ENCODE results near the gene SMAD7.
A peak's percentile ranks its signal among the peaks of the same experiment; 100 is the strongest.

Gene SMAD7, protein sequence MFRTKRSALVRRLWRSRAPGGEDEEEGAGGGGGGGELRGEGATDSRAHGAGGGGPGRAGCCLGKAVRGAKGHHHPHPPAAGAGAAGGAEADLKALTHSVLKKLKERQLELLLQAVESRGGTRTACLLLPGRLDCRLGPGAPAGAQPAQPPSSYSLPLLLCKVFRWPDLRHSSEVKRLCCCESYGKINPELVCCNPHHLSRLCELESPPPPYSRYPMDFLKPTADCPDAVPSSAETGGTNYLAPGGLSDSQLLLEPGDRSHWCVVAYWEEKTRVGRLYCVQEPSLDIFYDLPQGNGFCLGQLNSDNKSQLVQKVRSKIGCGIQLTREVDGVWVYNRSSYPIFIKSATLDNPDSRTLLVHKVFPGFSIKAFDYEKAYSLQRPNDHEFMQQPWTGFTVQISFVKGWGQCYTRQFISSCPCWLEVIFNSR

DNA sequence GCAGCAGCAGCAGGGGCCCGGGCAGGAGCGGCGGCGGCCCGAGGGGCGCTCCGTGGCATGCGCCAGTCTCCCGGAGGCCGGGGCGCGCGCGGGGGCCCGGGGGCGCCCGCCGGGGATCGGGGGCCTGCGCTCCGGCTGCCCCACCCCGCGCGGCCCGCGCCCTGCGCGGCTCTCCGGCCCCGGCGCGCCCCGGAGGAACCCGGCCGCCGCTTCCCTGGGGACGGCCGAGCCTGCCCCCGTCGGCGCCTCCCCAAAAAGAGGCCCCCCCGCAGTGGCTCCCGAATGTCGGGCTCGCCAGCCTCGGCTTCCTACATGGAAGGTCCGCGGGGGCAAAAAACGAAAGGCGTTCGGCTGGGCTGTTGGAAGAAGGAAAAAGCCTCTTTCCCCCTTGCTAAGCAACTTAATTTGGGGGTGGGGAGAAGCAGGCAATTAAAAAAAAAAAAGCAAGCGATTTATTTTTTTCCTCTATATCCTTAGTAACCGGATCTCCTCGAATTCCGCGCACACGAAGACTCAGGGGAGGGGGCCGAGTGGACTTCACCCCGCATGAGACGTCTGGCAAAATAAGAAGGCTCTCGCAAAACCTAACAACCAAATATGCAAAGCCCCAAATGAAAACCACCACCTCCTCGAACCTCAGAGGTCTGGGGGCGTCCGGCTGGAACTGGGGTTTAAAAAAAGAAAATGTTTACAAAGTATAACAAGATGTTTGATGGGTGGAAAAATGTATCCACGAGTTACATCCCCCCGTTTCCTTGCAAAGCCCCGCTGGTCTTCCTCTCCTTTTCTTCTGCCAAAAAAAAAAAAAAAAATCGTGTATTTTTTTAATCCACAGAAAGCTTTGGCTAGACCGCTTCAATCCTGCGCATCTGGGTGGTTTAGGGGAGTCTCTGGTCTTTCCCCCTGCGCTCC, at the start of gene SMAD7:
SMAD7 (minus strand) TSS at position 430 of the 912 bp plus-strand sequence. CDS start 541 bp downstream, outside the sequence.
- Mint-ChIP-seq H3K9me3 (no peaks in the 10 kb centered on the region), H3K27ac (peak within 1 kb of the TSS; percentile 99), H3K27me3 (peaks cover 1% of the 10 kb centered on the region), H3K4me1 (ENCODE audit: low read depth) (peaks cover 33% of the 10 kb centered on the region), H3K4me3 (peak within 1 kb of the TSS; percentile 98), H3K36me3 (ENCODE audit: low read depth) (peaks cover 55% of the 10 kb centered on the region)
- intact Hi-C loops (cut with micrococcal nuclease): loop anchor here (5.0 kb wide), 3 partner anchors 42 to 173 kb away; no protein-coding TSS in a partner anchor

GRCh38 chr18:48999569-48999968, 48.8 kb upstream of the SMAD7 start:
- H3K27ac Mint-ChIP-seq: no peak overlapping the region
- no peak overlapping the region for H3K4me3 Mint-ChIP-seq
- H3K27me3 Mint-ChIP-seq: peaks cover 11% of the 10 kb centered on the region
- H3K4me1 Mint-ChIP-seq (ENCODE audit: low read depth): peaks cover 54% of the 10 kb centered on the region
- intact Hi-C loops (cut with micrococcal nuclease): no loop called here
- H3K36me3 Mint-ChIP-seq (ENCODE audit: low read depth): no peaks in the 10 kb centered on the region
- no peaks in the 10 kb centered on the region for H3K9me3 Mint-ChIP-seq

- peaks cover 62% of the 10 kb centered on the region for H3K4me1 Mint-ChIP-seq (ENCODE audit: low read depth)
- H3K9me3 Mint-ChIP-seq: no peaks in the 10 kb centered on the region
- no peaks in the 10 kb centered on the region for H3K36me3 Mint-ChIP-seq (ENCODE audit: low read depth)
- peaks cover 5% of the 10 kb centered on the region for H3K27me3 Mint-ChIP-seq
- H3K4me3 Mint-ChIP-seq: no peak overlapping the region
- intact Hi-C loops (cut with micrococcal nuclease): no loop called here
- H3K27ac Mint-ChIP-seq: peak overlapping the region; percentile 79
Measured at GRCh38 chr18:48997985-48998831, 47.4 kb upstream of the SMAD7 start.

GRCh38 chr18:48997681-48997984, 46.9 kb upstream of the SMAD7 start:
- no peaks in the 10 kb centered on the region for H3K36me3 Mint-ChIP-seq (ENCODE audit: low read depth)
- no peak overlapping the region for H3K4me3 Mint-ChIP-seq
- intact Hi-C loops (cut with micrococcal nuclease): no loop called here
- H3K9me3 Mint-ChIP-seq: no peaks in the 10 kb centered on the region
- peaks cover 66% of the 10 kb centered on the region for H3K4me1 Mint-ChIP-seq (ENCODE audit: low read depth)
- H3K27me3 Mint-ChIP-seq: peaks cover 5% of the 10 kb centered on the region
- H3K27ac Mint-ChIP-seq: peak overlapping the region; percentile 79

GRCh38 chr18:48996901-48997463, 46.2 kb upstream of the SMAD7 start:
- Mint-ChIP-seq H3K9me3 (no peaks in the 10 kb centered on the region), H3K4me1 (ENCODE audit: low read depth) (peaks cover 72% of the 10 kb centered on the region), H3K27me3 (peaks cover 4% of the 10 kb centered on the region), H3K4me3 (no peak overlapping the region), H3K27ac (peak overlapping the region; percentile 79), H3K36me3 (ENCODE audit: low read depth) (no peaks in the 10 kb centered on the region)
- intact Hi-C loops (cut with micrococcal nuclease): no loop called here

GRCh38 chr18:48996041-48996440, 45.3 kb upstream of the SMAD7 start:
- Mint-ChIP-seq H3K4me3 (no peak overlapping the region), H3K27ac (no peak overlapping the region), H3K27me3 (no peaks in the 10 kb centered on the region), H3K9me3 (no peaks in the 10 kb centered on the region), H3K4me1 (ENCODE audit: low read depth) (peaks cover 76% of the 10 kb centered on the region), H3K36me3 (ENCODE audit: low read depth) (no peaks in the 10 kb centered on the region)
- intact Hi-C loops (cut with micrococcal nuclease): no loop called here

DNA sequence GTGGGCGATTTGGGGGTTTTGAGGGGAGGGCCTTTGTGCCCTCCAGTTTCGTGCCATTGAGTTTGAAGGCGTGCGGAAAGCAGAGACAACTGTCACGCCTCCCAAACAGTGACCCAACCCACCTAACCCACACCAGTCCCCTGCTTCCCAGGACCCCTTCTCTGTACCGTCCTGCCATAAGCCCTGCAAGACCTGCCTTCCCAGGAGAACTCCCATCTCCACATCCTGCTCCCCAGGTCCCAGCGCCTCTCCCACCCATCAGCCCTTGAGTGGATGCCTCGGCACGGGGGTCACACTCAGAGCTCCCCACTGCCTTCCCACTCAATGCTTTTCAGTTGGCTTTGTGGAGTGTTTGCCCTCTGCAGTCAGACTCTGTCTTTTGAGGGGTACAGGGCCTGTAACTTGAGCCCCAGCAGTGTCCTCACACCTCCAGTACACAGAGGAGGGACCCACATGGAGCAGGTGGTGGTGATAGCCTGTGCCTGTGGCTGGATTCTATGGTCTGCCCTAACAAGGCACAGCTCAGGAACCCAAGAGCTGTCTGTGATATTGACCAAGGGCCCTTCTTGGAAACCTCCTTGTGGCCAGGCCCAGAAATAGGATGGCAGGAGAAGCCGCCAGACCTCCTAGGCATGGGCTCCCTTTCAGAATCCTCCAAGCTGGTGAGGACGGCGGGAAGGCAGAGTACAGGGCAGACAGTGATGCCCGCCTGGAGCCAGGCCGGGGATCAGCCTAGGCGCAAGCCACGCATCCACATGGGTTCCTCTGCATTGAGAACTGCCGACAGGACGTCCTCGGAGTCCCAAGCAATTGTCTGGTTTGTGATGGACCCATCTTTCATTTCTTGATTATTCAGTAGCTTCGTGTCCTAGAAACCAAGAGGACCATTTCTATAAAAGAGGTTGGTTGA, 44.4 kb upstream of the SMAD7 start:
- peaks cover 85% of the 10 kb centered on the region for H3K4me1 Mint-ChIP-seq (ENCODE audit: low read depth)
- no peaks in the 10 kb centered on the region for H3K9me3 Mint-ChIP-seq
- H3K27me3 Mint-ChIP-seq: no peaks in the 10 kb centered on the region
- H3K4me3 Mint-ChIP-seq: no peak overlapping the region
- H3K36me3 Mint-ChIP-seq (ENCODE audit: low read depth): no peaks in the 10 kb centered on the region
- intact Hi-C loops (cut with micrococcal nuclease): loop anchor here (5.0 kb wide), 1 partner anchor 43 kb away; the partner anchor contains the start of gene SMAD7
- peak overlapping the region; percentile 65 for H3K27ac Mint-ChIP-seq

DNA sequence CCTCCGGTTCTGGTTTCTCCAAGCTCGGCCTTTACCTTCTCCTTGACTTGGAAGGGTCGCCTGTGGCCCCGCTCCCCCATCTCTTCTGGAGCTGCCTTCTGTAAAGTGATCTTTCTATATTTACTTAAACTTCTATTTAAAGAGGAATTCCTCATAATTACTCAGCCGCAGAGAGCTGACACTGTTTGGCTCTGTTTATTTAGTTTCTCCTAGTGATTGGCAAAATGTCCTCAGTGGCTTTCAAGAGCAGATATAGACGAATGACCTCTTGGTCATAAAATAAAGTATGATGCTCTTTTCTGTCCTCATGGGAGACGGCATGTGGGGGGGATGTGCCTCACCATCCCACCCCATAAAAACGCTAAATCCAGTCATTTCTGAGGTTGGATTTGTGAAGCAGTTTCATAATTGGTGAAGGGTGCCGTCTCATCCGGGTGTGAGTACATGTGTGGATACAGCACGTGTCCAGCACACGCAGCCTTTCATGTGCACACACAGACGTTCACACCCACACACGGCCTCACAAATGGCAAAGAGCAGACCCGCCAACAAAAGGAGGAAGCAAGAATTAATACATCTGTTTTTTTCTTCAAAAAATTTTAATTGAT, 43.4 kb upstream of the SMAD7 start:
- Mint-ChIP-seq H3K27me3 (no peaks in the 10 kb centered on the region), H3K4me1 (ENCODE audit: low read depth) (peaks cover 84% of the 10 kb centered on the region), H3K27ac (peak overlapping the region; percentile 92), H3K36me3 (ENCODE audit: low read depth) (no peaks in the 10 kb centered on the region), H3K9me3 (no peaks in the 10 kb centered on the region), H3K4me3 (no peak overlapping the region)
- intact Hi-C loops (cut with micrococcal nuclease): loop anchor here (5.0 kb wide), 1 partner anchor 42 kb away; the partner anchor contains the start of gene SMAD7

- Mint-ChIP-seq H3K27ac (peak overlapping the region; percentile 92), H3K4me3 (no peak overlapping the region)
Measured at GRCh38 chr18:48993586-48993985, 42.8 kb upstream of the SMAD7 start.

GRCh38 chr18:48992791-48993555, 42.2 kb upstream of the SMAD7 start:
- Mint-ChIP-seq H3K36me3 (ENCODE audit: low read depth) (no peaks in the 10 kb centered on the region), H3K9me3 (no peaks in the 10 kb centered on the region), H3K27ac (peak overlapping the region; percentile 92), H3K4me1 (ENCODE audit: low read depth) (peaks cover 81% of the 10 kb centered on the region), H3K27me3 (no peaks in the 10 kb centered on the region), H3K4me3 (peak overlapping the region; percentile 30)
- intact Hi-C loops (cut with micrococcal nuclease): loop anchor here (5.0 kb wide), 1 partner anchor 41 kb away; the partner anchor contains the start of gene SMAD7

More at GRCh38 chr18:48993586-48993985, 42.8 kb upstream of the SMAD7 start:
- H3K36me3 Mint-ChIP-seq (ENCODE audit: low read depth): no peaks in the 10 kb centered on the region
- H3K27me3 Mint-ChIP-seq: no peaks in the 10 kb centered on the region
- no peaks in the 10 kb centered on the region for H3K9me3 Mint-ChIP-seq
- H3K4me1 Mint-ChIP-seq (ENCODE audit: low read depth): peaks cover 81% of the 10 kb centered on the region
- intact Hi-C loops (cut with micrococcal nuclease): loop anchor here (5.0 kb wide), 1 partner anchor 41 kb away; the partner anchor contains the start of gene SMAD7

GRCh38 chr18:48992133-48992532, 41.4 kb upstream of the SMAD7 start:
- Mint-ChIP-seq H3K4me1 (ENCODE audit: low read depth) (peaks cover 81% of the 10 kb centered on the region), H3K27ac (peak overlapping the region; percentile 92), H3K4me3 (no peak overlapping the region), H3K9me3 (no peaks in the 10 kb centered on the region), H3K27me3 (peaks cover 5% of the 10 kb centered on the region), H3K36me3 (ENCODE audit: low read depth) (no peaks in the 10 kb centered on the region)
- intact Hi-C loops (cut with micrococcal nuclease): loop anchor here (5.0 kb wide), 1 partner anchor 40 kb away; the partner anchor contains the start of gene SMAD7
